Spleen (tissue), 11 donors: Measurements from ENCODE around the gene MAGI2. TPM values are rescaled to one million over a fixed set of nuclear protein-coding genes. Genes with fewer than 3 reads are reported as not detected.

ENCODE experiments used
- DNase-seq: peaks from one replicate; pipeline ENCODE4 v3.0.0-alpha.2; 2020
- H3K27ac ChIP-seq, 8 donors: fragments of 200-600 bp; sonication (generic) in 7 of 8; 1 replicate in 4 of 8; 2 replicates in 4 of 8; pipeline versions ENCODE4 v1.5.0 to v1.8.0; 2016 to 2021; ENCODE audit warnings: inconsistent platforms in 4 of 8, mild to moderate bottlenecking in 4 of 8, moderate library complexity in 1 of 8
- H3K27me3 ChIP-seq, 7 donors: fragments of 200-600 bp; sonication (generic) in 6 of 7; replicated peaks in 1 of 7; 1 replicate in 4 of 7; 2 replicates in 3 of 7; pipeline versions ENCODE4 v1.5.0 to v1.8.0; 2016 to 2021; ENCODE audit warnings: inconsistent platforms in 3 of 7, mild to moderate bottlenecking in 1 of 7
- H3K36me3 ChIP-seq, 6 donors: fragments of 200-600 bp; sonication (generic) in 5 of 6; 1 replicate in 4 of 6; 2 replicates in 2 of 6; pipeline versions ENCODE4 v1.5.0 to v1.8.0; 2016 to 2021; ENCODE audit warnings: inconsistent platforms in 2 of 6
- H3K4me1 ChIP-seq, 6 donors: fragments of 200-600 bp; sonication (generic) in 5 of 6; 1 replicate in 3 of 6; 2 replicates in 3 of 6; pipeline versions ENCODE4 v1.5.0 to v1.8.0; 2016 to 2021; ENCODE audit warnings: inconsistent platforms in 3 of 6
- H3K4me3 ChIP-seq, 8 donors: fragments of 200-600 bp; sonication (generic) in 7 of 8; 1 replicate in 4 of 8; 2 replicates in 4 of 8; pipeline versions ENCODE4 v1.5.0 to v1.8.0; 2016 to 2021; ENCODE audit warnings: inconsistent platforms in 4 of 8, mild to moderate bottlenecking in 4 of 8, moderate library complexity in 2 of 8
- H3K9me3 ChIP-seq, 8 donors: fragments of 200-600 bp; sonication (generic) in 7 of 8; 1 replicate in 4 of 8; 2 replicates in 4 of 8; pipeline versions ENCODE4 v1.5.0 to v1.8.0; 2016 to 2021; ENCODE audit warnings: inconsistent platforms in 4 of 8
- CTCF ChIP-seq, 11 experiments: fragments of 200-600 bp in 7 of 11; fragments of 450-650 bp in 4 of 11; sonication (generic) in 4 of 11; IDR thresholded peaks in 8 of 11; conservative IDR thresholded peaks in 3 of 11; 1 replicate in 7 of 11; 2 replicates in 4 of 11; pipeline versions ENCODE4 v1.4.0 to v1.8.0; 2016 to 2021; ENCODE audit warnings: antibody characterized with exemption in 11 of 11, inconsistent platforms in 4 of 11, mild to moderate bottlenecking in 1 of 11
- POLR2A ChIP-seq, 3 donors: fragments of 450-650 bp; IDR thresholded peaks; one replicate each; pipeline ENCODE4 v1.5.1; 2017; ENCODE audit warnings: antibody characterized with exemption in 3 of 3, mild to moderate bottlenecking in 1 of 3
- POLR2AphosphoS5 ChIP-seq, 3 donors: sonication (generic); formaldehyde crosslinking; IDR thresholded peaks; one replicate each; pipeline ENCODE4 v1.5.1; 2017; ENCODE audit warnings: antibody characterized with exemption in 3 of 3
- WGBS, 5 donors: extraction: QIAGEN DNeasy Blood & Tissue Kit in 3 of 5; methylation state at CpG; one replicate each; pipeline versions ENCODE4 v1.1.5 to v1.1.7; 2013 to 2018; 5-methylcytosine and 5-hydroxymethylcytosine counted together
- intact Hi-C: fragments of 100-400 bp; cut with DNase I; formaldehyde crosslinking; loops from one replicate; pipeline ENCODE4 v1.15.0; 2023; ENCODE audit warnings: low total_unique reads
- polyA plus RNA-seq, 3 donors: library from polyadenylated mRNA; stranded (reverse); fragments of 200-250 nt; gene quantifications; one replicate each; pipeline ENCODE4 v1.2.1, GENCODE V29; 2013
- total RNA-seq, 7 donors: library from RNA; depleted of rRNA in 3 of 7; stranded (reverse); fragments of >200 nt in 3 of 7; fragmentation: NEBNext Ultra II Directional in 4 of 7; extraction: Animal tissue kit (Norgen Biotek cat#: 25700) in 4 of 7; gene quantifications; one replicate each; pipeline versions ENCODE4 v1.1.0 to v1.2.1, GENCODE V29; 2016 to 2021
- donor health status: healthy with polysubstance abuse.
- donor health status: DM: no; HTN: no; CAD: no; lungs with moderate emphysema.
- donor health status: DM: no; HTN: no; CAD: no.
- donor health status: Bipolar disorder and iron deficiency.
- donor health status: healthy.
- donor health status: DM: no; HTN: no; CAD: no.
- donor health status: DM: yes; HTN: yes; CAD: no.

MAGI2 gene
- total and polyA plus RNA-seq, 10 donors, result 0.74 to 18.1 (median 11.1) TPM

- H3K4me3 ChIP-seq, result no peak overlapping the region
- 69 to 92% (median 82%) methylated on average over 3 of the region's 3 CpGs for WGBS, 5 donors
- intact Hi-C loops, result no loop called here
- H3K27me3 ChIP-seq, result no peaks in the 10 kb centered on the region
- no peak for DNase-seq
- H3K36me3 ChIP-seq, result no peaks in the 10 kb centered on the region
- TF ChIP-seq CTCF (IDR thresholded peaks at IDR 0.05 in 8 of 11, conservative IDR thresholded peaks at IDR 0.05 in 3 of 11), result no peak
- no peak for TF ChIP-seq POLR2A (IDR thresholded peaks at IDR 0.05)
- no peak for TF ChIP-seq POLR2AphosphoS5 (IDR thresholded peaks at IDR 0.05)
- H3K27ac ChIP-seq, result no peak overlapping the region
- no peaks in the 10 kb centered on the region for H3K4me1 ChIP-seq
- no peaks in the 10 kb centered on the region for H3K9me3 ChIP-seq
Measured at GRCh38 chr7:78047800-78048199, 1405.7 kb downstream of the MAGI2 start.

DNA sequence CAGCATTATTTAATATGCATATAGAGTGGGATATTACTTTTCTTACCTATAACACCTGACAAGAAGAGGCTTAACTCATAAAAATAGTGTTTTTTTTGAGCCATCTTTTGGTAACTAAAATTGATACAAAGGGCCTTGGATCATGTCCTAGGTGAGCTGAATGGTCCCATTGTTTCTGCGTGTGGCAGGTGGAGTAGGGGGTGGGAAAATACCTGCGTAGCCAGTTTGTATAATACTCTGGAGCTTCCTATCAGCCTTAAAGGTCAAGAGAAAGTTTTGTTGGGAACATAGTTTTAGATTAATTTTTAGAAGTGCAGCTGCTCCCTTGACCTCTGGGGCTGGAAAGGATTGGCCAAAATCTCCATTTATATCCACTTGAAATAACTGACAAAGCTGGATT is 1410.3 kb downstream of the MAGI2 start:
- H3K9me3 ChIP-seq, result no peaks in the 10 kb centered on the region
- H3K27me3 ChIP-seq, result peaks cover 0 to 17% (median 0%) of the 10 kb centered on the region in 7 donors
- H3K4me1 ChIP-seq, result peaks cover 0 to 7% (median 5%) of the 10 kb centered on the region in 6 donors
- DNase-seq, result no peak
- no peak for TF ChIP-seq CTCF (IDR thresholded peaks at IDR 0.05 in 8 of 11, conservative IDR thresholded peaks at IDR 0.05 in 3 of 11)
- no peak for TF ChIP-seq POLR2AphosphoS5 (IDR thresholded peaks at IDR 0.05)
- TF ChIP-seq POLR2A (IDR thresholded peaks at IDR 0.05), result no peak
- 90 to 94% (median 93%) methylated on average over 2 of the region's 2 CpGs for WGBS, 5 donors
- no peak overlapping the region for H3K27ac ChIP-seq
- H3K36me3 ChIP-seq, result no peaks in the 10 kb centered on the region
- intact Hi-C loops, result no loop called here
- no peak overlapping the region for H3K4me3 ChIP-seq

- Histone ChIP-seq H3K9me3 (no peaks in the 10 kb centered on the region), H3K27ac (no peak overlapping the region), H3K36me3 (no peaks in the 10 kb centered on the region), H3K4me3 (no peak overlapping the region), H3K4me1 (peaks cover 0 to 7% (median 5%) of the 10 kb centered on the region in 6 donors), H3K27me3 (peaks cover 0 to 17% (median 0%) of the 10 kb centered on the region in 7 donors)
- 84 to 93% (median 92%) methylated on average over 3 of the region's 3 CpGs for WGBS, 5 donors
- no peak for TF ChIP-seq POLR2A (IDR thresholded peaks at IDR 0.05)
- no peak for TF ChIP-seq CTCF (IDR thresholded peaks at IDR 0.05 in 8 of 11, conservative IDR thresholded peaks at IDR 0.05 in 3 of 11)
- no peak for TF ChIP-seq POLR2AphosphoS5 (IDR thresholded peaks at IDR 0.05)
- intact Hi-C loops, result no loop called here
- no peak for DNase-seq
Measured at GRCh38 chr7:78041423-78041822, 1412.0 kb downstream of the MAGI2 start.

DNA sequence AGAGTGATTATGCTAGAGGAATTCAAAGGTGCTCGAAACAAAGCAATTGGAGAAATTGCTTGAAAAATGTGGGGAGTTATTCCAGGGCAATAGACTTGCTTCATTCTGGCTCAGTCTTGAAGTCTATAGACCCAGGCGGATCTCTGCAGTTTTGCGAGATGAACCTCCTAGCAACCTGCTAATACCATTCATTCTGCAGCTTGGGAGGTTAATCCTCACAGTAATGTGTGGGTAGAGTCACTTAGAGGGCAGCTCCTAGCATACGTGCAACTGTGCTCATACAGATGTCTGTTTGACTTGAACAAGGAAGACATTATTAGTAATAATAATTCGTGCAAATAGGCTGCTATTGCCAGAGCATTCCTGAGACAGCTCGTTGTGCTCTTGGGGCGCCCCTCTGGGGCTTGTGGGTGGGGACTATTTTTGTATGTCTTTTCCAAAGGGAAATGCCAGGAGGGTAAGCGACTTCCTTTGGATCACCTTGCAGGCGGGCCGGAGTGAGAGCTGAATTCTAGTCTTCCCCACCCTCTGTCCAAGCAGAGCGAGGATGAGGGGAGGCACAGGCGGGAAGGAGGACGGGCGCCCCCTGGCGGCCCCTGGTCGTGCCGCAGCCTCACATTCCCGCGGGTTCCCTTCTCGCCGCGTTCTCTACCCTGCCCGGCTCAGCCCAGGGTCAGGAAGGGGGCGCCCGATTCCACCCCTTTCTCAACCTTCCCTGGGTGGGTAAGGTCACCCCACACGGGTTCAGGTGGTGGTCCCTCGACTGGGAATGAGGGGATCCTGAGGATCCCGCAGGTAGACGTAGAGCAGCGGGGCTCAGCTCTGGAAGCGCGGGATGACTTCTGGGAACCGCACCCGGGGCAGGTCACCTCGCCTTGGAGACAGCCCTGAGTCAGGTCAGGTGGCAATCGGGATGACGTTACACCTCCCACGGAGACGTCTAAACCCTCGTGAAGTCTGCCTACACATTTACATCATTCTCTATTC is 1413.4 kb downstream of the MAGI2 start:
- no peaks in the 10 kb centered on the region for H3K9me3 ChIP-seq

More for the DNA sequence above, 1413.4 kb downstream of the MAGI2 start:
- peaks cover 0 to 17% (median 0%) of the 10 kb centered on the region in 7 donors for H3K27me3 ChIP-seq
- no peak for TF ChIP-seq POLR2A (IDR thresholded peaks at IDR 0.05)
- peak in 2 of 3 donors; percentile 19 to 44 for TF ChIP-seq POLR2AphosphoS5 (IDR thresholded peaks at IDR 0.05)
- TF ChIP-seq CTCF (IDR thresholded peaks at IDR 0.05 in 8 of 11, conservative IDR thresholded peaks at IDR 0.05 in 3 of 11), result peak; percentile 8 to 92 (median 72)
- peaks cover 0 to 7% (median 5%) of the 10 kb centered on the region in 6 donors for H3K4me1 ChIP-seq
- H3K27ac ChIP-seq, result no peak overlapping the region
- no peaks in the 10 kb centered on the region for H3K36me3 ChIP-seq
- DNase-seq, result peak; percentile 86
- intact Hi-C loops, result no loop called here
- peak overlapping the region in 1 of 8 donors; percentile 28 for H3K4me3 ChIP-seq
- WGBS, 5 donors, result 32 to 63% (median 38%) methylated on average over 15 to 40 of the region's 40 CpGs
